RWPE2 (cell line): ENCODE measurements around the gene GSS.

ENCODE experiments used
- ATAC-seq: fragments of 200-7000 bp; cut with Tn5 transposase; 3 replicates; pipeline ENCODE4 v1.9.1; 2021; ENCODE audit warnings: low read depth
- DNase-seq: peaks from one replicate; pipeline ENCODE4 v3.0.0-alpha.2; 2020; ENCODE audit warnings: low spot score
- H3K27ac ChIP-seq: fragments of 450-650 bp; 2 replicates; pipeline ENCODE4 v1.5.1; 2017; ENCODE audit warnings: mild to moderate bottlenecking; ENCODE audit not compliant: poor library complexity, severe bottlenecking
- H3K27me3 ChIP-seq: fragments of 250-450 bp; sonication (Bioruptor Pico); 2 replicates; pipeline ENCODE4 v1.5.1; 2021; ENCODE audit warnings: mild to moderate bottlenecking, moderate library complexity; ENCODE audit not compliant: insufficient read depth, poor library complexity, severe bottlenecking
- H3K36me3 ChIP-seq: fragments of 250-450 bp; sonication (Bioruptor Pico); 2 replicates; pipeline ENCODE4 v1.5.1; 2020; ENCODE audit warnings: low read depth, mild to moderate bottlenecking, moderate library complexity
- H3K4me1 ChIP-seq: fragments of 250-450 bp; sonication (Bioruptor Pico); 2 replicates; pipeline ENCODE4 v1.5.1; 2021; ENCODE audit warnings: mild to moderate bottlenecking, moderate library complexity; ENCODE audit not compliant: insufficient read depth, poor library complexity, severe bottlenecking
- H3K4me3 ChIP-seq: fragments of 250-450 bp; sonication (Bioruptor Pico); 2 replicates; pipeline ENCODE4 v1.5.1; 2021; ENCODE audit warnings: mild to moderate bottlenecking, moderate library complexity; ENCODE audit not compliant: severe bottlenecking
- H3K9me3 ChIP-seq: fragments of 250-450 bp; sonication (Bioruptor Pico); 2 replicates; pipeline ENCODE4 v1.5.1; 2021; ENCODE audit warnings: mild to moderate bottlenecking, moderate library complexity; ENCODE audit not compliant: severe bottlenecking
- CTCF ChIP-seq: fragments of 450-650 bp; IDR thresholded peaks from one replicate; pipeline ENCODE4 v1.5.1; 2017; ENCODE audit warnings: mild to moderate bottlenecking, moderate library complexity; ENCODE audit not compliant: poor library complexity, severe bottlenecking

The GSS gene

GRCh38 chr20:34989118-34989517, 33.5 kb upstream of the GSS start:
- Histone ChIP-seq H3K36me3 (no peaks in the 10 kb centered on the region), H3K4me1 (no peaks in the 10 kb centered on the region), H3K27ac (no peak overlapping the region), H3K27me3 (no peaks in the 10 kb centered on the region), H3K9me3 (no peaks in the 10 kb centered on the region), H3K4me3 (no peak overlapping the region)
- DNase-seq (no peak), ATAC-seq (no peak)
- no peak for TF ChIP-seq CTCF

GRCh38 chr20:34988191-34988540, 32.6 kb upstream of the GSS start:
- no peaks in the 10 kb centered on the region for H3K4me1 ChIP-seq
- H3K4me3 ChIP-seq: no peak overlapping the region
- no peaks in the 10 kb centered on the region for H3K9me3 ChIP-seq
- no peaks in the 10 kb centered on the region for H3K36me3 ChIP-seq
- ATAC-seq: no peak; the same call in 2 of the 3 replicates
- TF ChIP-seq CTCF: no peak
- H3K27me3 ChIP-seq: no peaks in the 10 kb centered on the region
- no peak overlapping the region for H3K27ac ChIP-seq
- no peak for DNase-seq

GRCh38 chr20:34987288-34988190, 31.9 kb upstream of the GSS start:
- no peak for ATAC-seq
- no peak for TF ChIP-seq CTCF
- H3K36me3 ChIP-seq: no peaks in the 10 kb centered on the region

GRCh38 chr20:34986311-34987287, 31.0 kb upstream of the GSS start:
- no peaks in the 10 kb centered on the region for H3K4me1 ChIP-seq
- no peaks in the 10 kb centered on the region for H3K27me3 ChIP-seq
- H3K36me3 ChIP-seq: no peaks in the 10 kb centered on the region
- no peak for TF ChIP-seq CTCF
- H3K27ac ChIP-seq: no peak overlapping the region
- H3K9me3 ChIP-seq: no peaks in the 10 kb centered on the region
- H3K4me3 ChIP-seq: no peak overlapping the region
- ATAC-seq (no peak), DNase-seq (no peak)

More at GRCh38 chr20:34987288-34988190, 31.9 kb upstream of the GSS start:
- Histone ChIP-seq H3K27ac (no peak overlapping the region), H3K4me3 (no peak overlapping the region), H3K4me1 (no peaks in the 10 kb centered on the region), H3K27me3 (no peaks in the 10 kb centered on the region), H3K9me3 (no peaks in the 10 kb centered on the region)
- DNase-seq: no peak
